GM12864 (cell line): Measurements from ENCODE around the gene METTL25.
"Not testable (repeated sequence)": the region's sequence is repeated elsewhere in the genome, so short reads cannot be mapped to it uniquely, and the experiment has no call there.

Experiments
- DNase-seq: peaks from one replicate; pipeline ENCODE4 v3.0.0-alpha.2; 2011; ENCODE audit warnings: low read depth
- H3K4me3 ChIP-seq: 2 replicates; pipeline ENCODE4 v1.5.1; 2011; ENCODE audit warnings: mild to moderate bottlenecking, low read depth, low read length, control low read depth
- TF ChIP-seq, protein P1 (sequence below): IDR thresholded peaks from 2 replicates; pipeline ENCODE4 v1.5.1; 2011; ENCODE audit warnings: low read depth, mild to moderate bottlenecking, moderate library complexity, low read length, control low read depth, inconsistent platforms; ENCODE audit errors: missing control alignments

METTL25 gene

DNA sequence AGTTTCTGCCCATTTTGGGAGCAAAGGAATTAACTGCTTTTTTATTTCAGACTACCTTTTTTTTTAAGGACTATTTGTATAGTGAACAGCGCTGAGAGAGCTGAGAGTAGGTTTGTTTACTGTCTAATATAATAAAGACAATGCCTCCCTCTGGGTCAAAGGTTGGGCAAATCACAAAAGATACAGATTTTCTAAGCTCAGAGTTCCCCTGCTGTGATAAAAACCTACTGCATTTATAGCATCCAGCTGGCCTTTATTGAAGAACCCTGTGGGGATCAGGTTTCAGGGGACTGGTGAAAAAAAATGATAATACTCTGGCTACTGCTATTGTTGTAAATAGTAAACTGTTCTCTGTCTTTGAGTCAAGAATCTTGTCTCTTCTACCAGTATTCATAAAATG is 28.8 kb upstream of the METTL25 start:
- DNase-seq = no peak
- no peak overlapping the region for H3K4me3 ChIP-seq
- TF ChIP-seq, protein P1, sequence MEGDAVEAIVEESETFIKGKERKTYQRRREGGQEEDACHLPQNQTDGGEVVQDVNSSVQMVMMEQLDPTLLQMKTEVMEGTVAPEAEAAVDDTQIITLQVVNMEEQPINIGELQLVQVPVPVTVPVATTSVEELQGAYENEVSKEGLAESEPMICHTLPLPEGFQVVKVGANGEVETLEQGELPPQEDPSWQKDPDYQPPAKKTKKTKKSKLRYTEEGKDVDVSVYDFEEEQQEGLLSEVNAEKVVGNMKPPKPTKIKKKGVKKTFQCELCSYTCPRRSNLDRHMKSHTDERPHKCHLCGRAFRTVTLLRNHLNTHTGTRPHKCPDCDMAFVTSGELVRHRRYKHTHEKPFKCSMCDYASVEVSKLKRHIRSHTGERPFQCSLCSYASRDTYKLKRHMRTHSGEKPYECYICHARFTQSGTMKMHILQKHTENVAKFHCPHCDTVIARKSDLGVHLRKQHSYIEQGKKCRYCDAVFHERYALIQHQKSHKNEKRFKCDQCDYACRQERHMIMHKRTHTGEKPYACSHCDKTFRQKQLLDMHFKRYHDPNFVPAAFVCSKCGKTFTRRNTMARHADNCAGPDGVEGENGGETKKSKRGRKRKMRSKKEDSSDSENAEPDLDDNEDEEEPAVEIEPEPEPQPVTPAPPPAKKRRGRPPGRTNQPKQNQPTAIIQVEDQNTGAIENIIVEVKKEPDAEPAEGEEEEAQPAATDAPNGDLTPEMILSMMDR = no peak

DNA sequence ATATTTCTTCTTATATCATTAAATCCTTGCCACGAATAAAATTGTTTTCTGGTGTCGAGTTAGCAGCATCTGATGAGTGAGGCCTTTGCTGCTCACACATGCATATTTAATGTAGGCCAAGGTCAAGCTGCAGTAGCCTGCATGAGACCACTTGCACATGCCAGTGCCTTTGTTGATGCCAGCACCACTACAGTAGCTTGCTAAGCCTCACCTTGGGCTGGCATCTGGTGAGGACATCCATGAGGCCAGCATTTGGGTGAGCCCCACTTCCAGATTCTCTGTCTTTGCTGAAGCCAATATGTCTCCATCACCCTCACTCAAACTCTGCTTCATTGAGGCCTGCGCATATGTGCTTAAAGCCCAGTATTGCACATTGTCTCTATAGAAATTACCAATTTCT is 8.2 kb upstream of the METTL25 start:
- no peak overlapping the region for H3K4me3 ChIP-seq
- TF ChIP-seq, protein P1 = no peak
- no peak for DNase-seq

DNA sequence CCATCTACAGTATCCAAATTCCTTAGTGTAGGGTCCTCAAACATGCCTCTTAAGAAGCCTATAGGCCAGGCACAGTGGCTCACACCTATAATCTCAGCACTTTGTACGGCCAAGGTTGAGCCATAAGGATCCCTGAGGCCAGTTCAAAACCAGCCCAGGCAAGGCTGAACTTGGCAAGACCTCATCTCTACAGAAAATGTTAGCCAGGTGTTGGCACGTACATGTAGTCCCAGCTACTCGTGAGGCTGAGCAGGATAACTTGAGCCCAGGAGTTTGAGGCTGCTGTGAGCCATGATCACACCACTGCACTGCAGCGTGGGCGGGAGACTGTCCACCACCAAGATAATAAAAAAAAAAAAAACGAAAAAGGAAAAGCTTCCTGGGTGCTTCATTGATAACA is 6.9 kb upstream of the METTL25 start:
- no peak overlapping the region for H3K4me3 ChIP-seq
- no peak for DNase-seq

DNA sequence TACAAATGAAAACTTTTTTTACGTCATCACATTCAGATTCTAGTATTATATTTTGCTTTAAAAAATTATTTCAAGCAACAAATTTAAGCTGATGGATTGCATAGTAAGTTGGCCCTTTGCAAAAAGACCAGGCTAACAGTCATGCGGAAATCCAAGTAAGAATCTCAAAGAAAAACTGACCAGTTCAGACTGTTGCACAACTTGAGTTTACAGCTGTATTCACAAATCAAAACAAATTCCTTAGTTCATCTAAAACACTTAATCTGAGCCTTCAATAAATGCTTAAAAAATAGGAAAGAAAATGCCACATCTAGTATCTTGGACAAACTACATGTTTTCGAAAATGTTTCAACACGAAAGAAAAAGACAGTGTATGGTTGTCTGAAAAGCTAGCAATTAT is 989 bp upstream of the METTL25 start:
- TF ChIP-seq, protein P1 = no peak
- DNase-seq = no peak
- peak overlapping the region; percentile 91 for H3K4me3 ChIP-seq

More for the DNA sequence above, 6.9 kb upstream of the METTL25 start:
- TF ChIP-seq, protein P1 = no peak

DNA sequence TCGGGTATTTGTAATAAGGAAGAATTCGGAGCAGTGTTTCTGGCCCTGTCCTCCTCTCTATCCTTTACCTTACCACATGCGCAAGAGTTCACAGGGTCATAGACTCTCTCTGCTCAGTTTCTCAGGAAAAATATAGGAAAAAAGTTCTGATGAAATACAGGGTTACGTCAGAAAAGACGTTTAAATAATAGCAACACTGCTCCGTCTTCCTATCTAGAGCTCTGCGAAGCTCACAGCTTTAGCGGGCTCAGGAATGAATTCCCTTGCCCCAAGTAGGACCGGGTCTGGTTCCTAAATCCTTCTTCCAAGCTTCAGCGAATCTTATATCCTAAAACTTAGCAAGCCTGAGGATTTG is 507 bp upstream of the METTL25 start:
- H3K4me3 ChIP-seq = peak overlapping the region; percentile 91
- no peak for DNase-seq
- TF ChIP-seq, protein P1 = no peak

DNA sequence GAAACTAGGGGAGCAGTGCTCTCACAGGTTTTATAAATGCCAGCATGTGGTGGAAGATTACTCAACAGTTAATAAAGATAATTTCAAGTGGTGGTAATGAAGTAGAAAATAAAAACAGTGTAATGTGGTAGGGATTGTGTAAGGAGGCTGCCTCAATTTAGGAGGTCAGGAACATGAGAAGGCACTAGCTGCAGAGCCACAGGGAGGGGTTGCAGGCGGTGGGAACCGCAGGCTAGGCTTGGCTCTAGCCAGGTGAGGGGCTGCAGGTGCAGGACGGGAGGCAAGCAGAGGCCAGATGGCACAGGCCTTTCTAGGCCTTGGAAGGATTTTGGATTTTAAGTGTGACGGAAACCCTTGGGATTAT is 768 bp downstream of the METTL25 start:
- TF ChIP-seq, protein P1 = no peak
- no peak for DNase-seq
- H3K4me3 ChIP-seq = peak overlapping the region; percentile 91

DNA sequence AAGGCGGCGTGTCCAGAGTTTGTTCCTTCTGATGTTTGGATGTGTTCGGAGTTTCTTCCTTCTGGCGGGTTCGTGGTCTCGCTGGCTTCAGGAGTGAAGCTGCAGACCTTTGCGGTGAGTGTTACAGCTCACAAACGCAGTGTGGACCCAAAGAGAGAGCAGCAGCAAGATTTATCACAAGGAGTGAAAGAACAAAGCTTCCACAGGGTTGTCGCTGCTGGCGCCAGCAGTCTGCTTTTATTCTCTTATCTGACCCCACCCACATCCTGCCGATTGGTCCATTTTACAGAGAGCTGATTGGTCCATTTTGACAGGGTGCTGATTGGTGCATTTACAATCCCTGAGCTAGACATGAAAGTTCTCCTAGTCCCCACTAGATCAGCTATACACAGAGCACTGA is 2.5 kb downstream of the METTL25 start:
- not testable (repeated sequence) for H3K4me3 ChIP-seq, DNase-seq

DNA sequence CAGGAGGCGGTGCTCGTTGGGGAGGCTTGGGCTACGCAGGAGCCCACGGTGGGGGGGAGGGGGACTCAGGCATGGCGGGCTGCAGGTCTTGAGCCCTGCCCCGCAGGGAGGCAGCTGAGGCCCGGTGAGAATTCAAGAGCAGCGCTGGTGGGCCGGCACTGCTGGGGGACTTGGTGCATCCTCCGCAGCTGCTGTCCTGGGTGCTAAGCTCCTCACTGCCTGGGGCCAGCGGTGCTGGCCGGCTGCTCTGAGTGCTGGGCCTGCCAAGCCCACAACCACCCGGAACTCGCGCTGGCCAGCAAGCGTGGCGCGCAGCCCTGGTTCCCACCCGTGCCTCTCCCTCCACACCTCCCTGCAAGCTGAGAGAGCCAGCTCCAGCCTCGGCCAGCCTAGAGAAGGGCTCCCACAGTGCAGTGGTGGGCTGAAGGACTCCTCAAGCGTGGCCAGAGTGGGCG is 3.2 kb downstream of the METTL25 start:
- no peak for DNase-seq
- no peak overlapping the region for H3K4me3 ChIP-seq
- TF ChIP-seq, protein P1 = no peak
